Measurements from ENCODE around the gene ACBD6.

Gene ACBD6

DNA sequence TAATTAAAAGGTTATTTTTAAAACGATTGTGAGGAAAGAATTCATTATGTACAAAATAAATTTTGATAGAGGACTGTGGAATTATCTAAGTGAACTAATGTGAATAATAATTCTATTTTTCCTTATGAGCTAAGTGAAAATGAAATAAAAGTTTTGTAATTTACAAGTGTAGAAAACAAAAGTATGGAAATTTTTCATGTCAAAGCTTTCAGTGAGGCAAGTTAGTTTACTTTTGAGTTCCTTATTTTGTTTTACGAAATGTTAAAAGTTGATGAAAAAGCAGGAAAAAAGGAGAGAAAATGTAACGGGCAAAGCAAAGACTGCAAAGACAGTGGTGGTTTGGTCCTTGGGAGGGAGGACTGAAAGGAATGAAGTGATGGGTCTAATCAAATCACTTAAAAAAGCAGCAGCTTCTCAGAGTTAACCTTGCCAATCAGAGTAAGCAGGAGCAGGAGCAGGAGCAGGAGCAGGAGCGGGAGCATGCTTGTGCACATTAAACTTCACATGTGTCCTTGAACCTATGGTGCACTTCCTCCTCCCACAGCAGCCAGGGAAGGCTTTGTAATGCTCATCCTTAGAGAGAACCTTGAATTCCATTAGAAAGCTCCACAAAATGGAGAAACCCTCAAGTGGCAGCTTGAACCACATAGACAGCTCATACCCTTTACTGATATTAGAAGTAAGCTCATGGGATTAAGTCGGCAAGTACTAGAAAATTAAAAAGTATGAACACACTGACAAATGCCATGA lies 139.0 kb downstream of the ACBD6 start:
- no peak for DNase-seq

DNA sequence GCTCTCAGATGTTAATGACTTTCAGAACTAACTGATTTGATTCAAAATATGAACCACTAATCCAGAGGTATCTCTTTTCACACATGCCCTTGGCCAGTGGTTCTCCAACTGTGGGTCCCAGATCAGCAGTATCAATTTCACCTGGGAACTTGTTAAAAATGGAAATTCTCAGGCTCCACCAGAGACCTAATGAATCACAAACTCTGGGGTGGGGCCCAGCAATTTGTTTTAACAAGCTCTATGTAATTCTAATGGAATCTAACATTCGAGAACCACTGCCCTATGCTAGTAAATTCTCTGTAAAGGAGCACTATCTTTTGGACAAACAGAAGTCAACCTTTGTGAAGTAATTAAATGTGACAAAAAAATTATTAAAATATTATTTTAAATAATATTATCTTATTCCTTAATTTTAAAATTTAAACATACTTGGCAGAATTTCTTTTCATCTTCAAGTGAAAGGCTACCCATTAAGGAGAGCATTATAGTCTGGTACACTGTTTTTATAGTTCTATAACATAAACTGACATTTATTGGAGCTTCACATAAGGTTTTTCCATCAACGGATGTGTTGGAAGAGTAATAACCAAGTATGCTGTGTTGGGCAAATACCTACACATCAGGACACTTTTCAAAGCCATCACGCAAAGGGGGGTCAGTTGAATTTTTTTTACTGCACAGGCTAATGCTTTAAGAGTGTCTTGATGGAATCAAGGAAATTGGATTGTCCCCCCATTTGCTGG lies 141.9 kb downstream of the ACBD6 start:
- no peak for DNase-seq

DNA sequence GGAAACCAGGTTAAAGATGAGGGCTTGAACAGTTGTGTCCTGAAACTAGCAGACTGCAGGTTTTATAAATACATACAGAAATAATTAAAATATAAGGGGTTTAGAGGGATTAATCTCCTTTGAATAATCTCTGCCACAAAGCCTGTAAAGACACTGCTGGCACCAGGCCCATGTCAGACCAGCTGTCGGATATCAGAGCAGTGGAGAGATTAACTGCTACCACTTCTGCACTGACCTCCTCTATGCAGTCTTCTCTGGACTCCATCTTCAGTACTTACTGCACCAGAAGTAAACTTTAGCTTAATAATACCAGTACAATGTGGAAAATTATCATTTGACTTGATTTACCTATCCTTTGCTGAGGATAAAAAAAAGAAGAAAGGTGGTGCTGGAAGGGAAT lies 143.7 kb downstream of the ACBD6 start:
- DNase-seq: no peak

DNA sequence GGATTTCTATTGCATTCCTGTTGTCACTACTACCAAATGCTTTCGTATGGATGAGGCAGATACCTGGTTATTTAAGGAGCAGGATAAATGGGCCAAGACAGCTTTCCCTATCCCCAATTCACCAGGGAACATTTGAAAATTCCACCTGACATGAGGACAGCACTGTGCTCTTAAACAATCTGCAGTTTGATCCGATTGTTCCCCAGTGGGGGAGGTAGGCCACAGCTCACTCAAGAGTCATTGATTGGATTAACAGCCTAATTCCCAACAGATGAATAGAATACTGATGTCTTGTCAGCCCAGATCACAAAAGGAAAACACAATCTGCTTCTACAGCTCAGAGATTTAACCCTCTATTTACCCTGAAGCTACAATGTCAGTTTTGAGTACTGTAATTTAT lies 148.4 kb downstream of the ACBD6 start:
- no peak for DNase-seq

GRCh38 chr1:180352588-180352987 lies 149.8 kb downstream of the ACBD6 start:
- DNase-seq: no peak

DNA sequence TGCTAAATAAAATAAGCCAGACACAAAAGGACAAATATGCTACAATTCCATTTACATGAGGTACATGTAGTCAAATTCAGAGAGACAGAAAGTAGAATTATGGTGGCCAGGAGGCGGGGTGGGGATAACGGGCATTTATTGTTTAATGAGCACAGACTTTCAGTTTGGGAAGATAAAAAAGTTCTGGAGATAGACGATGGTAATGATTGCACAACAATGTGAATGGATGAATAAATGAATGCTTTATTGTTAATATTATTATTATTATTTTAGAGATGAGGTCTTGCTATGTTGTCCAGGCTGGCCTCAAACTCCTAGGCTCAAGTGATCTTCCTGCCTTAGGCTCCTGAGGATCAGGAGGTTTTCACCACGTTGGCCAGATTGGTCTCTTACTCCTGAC lies 150.4 kb downstream of the ACBD6 start:
- no peak for DNase-seq

DNA sequence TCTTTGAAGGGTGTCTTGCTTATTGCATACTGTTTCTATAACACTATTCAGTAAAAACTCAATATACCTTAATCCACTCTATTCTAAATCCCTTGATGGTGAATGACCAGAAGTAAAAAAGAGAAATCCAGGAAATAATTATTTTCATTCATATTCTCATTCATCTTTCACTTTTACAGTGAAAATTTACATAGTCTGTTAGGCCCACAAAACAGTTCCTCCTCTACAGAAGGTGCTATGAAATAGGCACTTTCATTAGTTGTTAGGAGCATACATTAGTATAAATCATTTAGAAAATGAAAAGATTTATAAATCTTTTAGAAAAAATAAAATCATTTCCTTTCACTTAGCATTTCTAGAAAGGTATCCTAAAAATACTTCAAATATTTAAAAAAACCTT lies 157.2 kb downstream of the ACBD6 start:
- DNase-seq: no peak

GRCh38 chr1:180343921-180344769 lies 158.2 kb downstream of the ACBD6 start:
- no peak for DNase-seq

- DNase-seq: no peak
These were observed 175.3 kb downstream of the ACBD6 start for GRCh38 chr1:180327089-180327488.

GRCh38 chr1:180312926-180313325 lies 189.5 kb downstream of the ACBD6 start:
- DNase-seq: no peak

DNA sequence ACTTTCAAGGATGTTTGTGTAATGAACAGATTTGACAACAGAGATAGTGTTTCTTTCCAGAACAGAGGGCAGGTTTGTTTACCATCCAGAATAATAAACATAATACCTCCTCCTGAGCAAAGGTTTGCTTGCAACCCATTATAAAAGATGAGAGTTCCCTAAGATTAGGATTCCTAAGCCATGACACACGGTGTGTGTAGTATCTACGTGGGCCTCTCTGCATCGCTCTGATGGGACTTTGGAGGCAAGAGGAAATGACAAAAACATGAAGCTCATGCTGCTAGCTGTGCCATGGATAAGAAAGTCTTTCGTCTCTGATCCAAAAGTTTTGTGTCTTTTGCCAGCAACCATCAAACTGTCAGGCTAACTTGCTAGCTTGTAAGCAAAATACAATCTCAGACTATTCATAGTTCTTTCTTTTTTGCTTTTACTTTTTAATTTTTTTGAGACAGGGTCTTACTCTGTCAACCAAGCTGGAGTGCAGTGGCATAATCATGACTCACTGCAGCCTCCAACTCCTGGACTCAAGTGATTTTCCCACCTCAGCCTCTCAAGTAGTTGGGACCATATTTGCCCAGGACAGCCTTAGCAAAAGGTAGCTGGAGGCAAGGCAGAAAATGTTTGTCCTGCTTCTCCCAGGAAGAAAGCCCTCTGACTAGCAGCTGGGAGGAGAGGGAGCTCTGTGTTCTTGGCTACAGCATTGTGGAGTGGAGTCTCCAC lies 191.2 kb downstream of the ACBD6 start:
- DNase-seq: no peak

DNA sequence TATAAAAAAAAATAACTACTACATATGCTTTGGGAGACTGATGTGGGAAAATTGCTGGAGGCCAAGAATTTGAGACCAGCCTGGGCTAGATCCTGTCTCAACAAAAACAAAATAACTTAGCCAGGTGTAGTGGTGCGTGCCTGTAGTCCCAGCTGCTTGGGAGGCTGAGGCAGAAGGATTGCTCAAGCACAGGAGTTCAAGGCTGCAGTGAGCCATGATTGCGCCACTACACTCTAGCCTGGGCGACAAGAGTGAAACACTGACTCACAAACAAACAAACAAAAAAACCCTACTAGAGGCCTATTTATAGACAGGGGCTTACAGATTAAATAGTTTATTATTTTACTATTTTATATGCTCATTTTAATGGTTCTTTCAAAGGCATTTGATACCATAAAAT lies 192.3 kb downstream of the ACBD6 start:
- no peak for DNase-seq

GRCh38 chr1:180309338-180309737 lies 193.0 kb downstream of the ACBD6 start:
- DNase-seq: no peak

DNA sequence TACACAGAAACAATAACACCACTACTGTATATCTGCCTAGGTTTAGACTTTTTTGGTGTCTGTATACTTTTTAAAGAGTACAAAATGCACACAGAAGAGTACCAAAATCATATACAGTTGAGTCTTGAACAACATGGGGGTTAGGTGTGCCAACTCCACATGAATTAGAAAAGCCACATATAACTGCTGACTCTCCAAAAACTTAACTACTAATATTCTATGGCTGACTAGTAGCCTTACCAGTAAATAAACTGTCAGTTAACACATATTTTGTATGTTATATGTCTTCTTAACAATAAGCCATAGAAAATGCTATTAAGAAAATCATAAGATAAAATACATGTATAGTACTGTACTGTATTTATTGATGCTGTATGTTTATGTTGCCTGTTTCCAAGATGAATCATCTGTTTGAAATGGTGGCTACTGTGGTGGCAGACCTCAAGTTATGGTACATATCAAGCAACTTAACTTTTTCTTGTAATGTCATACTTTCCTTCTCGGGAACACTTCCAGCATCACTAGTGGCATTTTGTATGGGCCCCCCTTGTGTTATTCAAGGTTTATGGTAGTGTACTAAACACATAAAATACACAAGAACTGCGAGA lies 201.1 kb downstream of the ACBD6 start:
- DNase-seq: no peak

- no peak for DNase-seq
These were observed 202.7 kb downstream of the ACBD6 start for GRCh38 chr1:180299479-180300221.

DNA sequence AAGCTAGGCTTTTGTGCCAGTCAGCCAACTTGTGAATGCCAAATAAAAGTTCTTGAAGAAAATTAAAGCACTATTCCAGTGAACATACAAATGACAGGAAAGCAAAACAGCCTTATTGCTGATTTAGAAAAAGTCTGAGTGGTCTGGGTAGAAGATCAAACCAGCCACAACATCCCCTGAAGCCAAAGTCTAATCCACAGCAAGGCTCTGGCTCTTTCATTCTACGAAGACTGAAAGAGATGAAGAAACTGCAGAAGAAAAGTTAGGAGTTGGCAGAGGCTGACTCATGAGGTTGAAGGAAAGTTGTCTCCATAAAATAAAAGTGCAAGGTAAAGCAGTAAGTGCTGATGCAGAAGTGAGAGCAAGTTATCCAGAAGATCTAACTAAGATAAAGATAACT lies 206.4 kb downstream of the ACBD6 start:
- DNase-seq: no peak

- no peak for DNase-seq
These were observed 207.7 kb downstream of the ACBD6 start for GRCh38 chr1:180294711-180295110.

DNA sequence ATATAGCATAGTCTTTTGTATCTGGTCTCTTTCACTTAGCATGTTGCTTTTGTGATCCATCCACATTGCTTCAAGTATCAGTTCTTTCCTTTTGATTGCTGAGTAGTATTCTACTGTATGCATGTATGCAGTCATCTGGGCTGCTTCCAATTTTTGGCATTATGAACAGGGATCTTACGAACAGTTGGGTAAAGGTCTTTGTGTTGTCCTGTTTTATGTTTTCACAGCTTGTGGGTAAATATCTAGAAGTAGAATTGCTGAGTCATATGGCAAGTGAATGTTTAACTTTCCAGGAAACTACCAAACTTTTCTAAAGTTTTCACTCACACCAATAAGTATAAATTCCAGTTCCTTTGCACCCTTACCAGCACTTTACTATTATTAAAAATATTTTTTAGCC lies 211.4 kb downstream of the ACBD6 start:
- DNase-seq: no peak

DNA sequence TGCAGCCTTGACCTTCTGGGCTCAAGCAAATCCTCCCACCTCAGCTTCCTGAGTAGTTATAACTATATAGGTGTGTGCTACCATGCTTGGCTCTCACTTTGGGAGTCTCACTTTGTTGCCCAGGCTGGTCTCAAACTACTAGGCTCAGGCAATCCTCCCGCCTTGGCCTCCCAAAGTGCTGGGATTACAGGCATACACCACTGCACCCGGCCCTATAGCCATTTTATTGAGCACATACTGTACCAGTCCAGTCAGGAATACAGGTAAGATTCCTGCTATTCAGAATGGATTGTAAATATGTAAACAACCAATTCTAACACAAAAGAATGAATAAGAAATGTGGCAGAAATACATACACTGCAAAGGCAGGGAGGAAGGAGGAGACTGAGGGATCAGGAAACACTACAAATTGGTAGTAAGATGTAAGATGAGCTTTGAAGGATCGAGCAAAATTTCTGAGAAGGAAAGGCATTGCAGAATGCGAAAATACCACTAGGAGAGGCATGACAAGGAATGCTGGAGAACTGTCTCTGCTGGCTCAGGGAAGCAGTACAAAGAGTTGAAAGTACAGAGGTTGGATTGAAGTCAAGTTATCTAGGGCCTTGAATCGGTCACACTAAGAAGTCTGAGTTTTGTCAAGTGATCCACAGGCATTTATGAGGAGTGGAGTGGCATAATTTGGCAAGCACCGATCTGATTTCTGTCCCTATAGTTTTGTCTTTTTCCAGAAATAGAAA lies 211.9 kb downstream of the ACBD6 start:
- DNase-seq: no peak

DNA sequence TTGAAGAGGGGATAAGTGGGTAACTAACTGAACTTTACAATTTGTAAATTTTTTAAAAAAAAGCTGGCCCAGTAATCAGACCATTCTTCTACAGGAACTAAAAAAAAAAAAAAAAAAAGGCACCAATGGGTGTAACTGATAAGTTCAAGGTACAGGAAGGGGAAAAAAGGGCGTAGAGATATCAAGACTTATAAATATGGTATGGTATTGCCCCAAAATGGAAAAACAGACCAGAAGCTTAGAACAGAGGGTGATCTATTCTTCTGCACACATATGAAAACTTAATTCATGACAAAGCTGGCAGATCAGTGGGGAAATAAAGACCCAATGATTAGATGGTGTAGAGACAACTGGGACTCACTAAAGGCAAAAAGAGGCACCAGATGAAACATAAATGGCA lies 213.4 kb downstream of the ACBD6 start:
- no peak for DNase-seq

Measured in activated effector memory CD4-positive, alpha-beta T cell treated with Interleukin-2 at 50 U/mL for 16 hours (primary cell).